Common myeloid progenitor, CD34-positive (primary cell): Measurements from ENCODE around the gene PDE4D.

ENCODE experiments used
- CTCF ChIA-PET: fragments of 350-600 bp; sonication (Branson Sonifier 250); formaldehyde crosslinking; loops from one replicate; lab custom pipeline; 2021; ENCODE audit warnings: antibody characterized with exemption; lab: Charles Lee
- POLR2A ChIA-PET: fragments of 350-600 bp; sonication (Branson Sonifier 250); formaldehyde crosslinking; loops from one replicate; lab custom pipeline; 2021; ENCODE audit warnings: antibody characterized with exemption; lab: Charles Lee
- DNase-seq, 3 donors: peaks; one replicate each; pipeline versions ENCODE4 v3.0.0 to v3.0.0-alpha.2; 2013
- H3K27ac ChIP-seq, 2 experiments: 1 replicate in 1 of 2; 2 replicates in 1 of 2; pipeline ENCODE4 v1.7.0; 2013; ENCODE audit warnings: inconsistent platforms in 2 of 2, low read length in 2 of 2, mild to moderate bottlenecking in 2 of 2, low read depth in 1 of 2, moderate library complexity in 1 of 2; ENCODE audit not compliant: severe bottlenecking in 2 of 2, insufficient read depth in 1 of 2, poor library complexity in 1 of 2
- H3K27me3 ChIP-seq, 5 experiments: replicated peaks in 2 of 5; 1 replicate in 3 of 5; 2 replicates in 2 of 5; pipeline versions ENCODE4 v1.6.1 to v1.7.0; 2013; ENCODE audit warnings: low read length in 4 of 5, mild to moderate bottlenecking in 2 of 5, moderate library complexity in 2 of 5, inconsistent platforms in 1 of 5; ENCODE audit not compliant: insufficient read depth in 5 of 5, control insufficient read depth in 4 of 5
- H3K36me3 ChIP-seq, 4 experiments: 1 replicate in 2 of 4; 2 replicates in 2 of 4; pipeline versions ENCODE4 v1.6.1 to v1.7.0; 2013; ENCODE audit warnings: low read length in 3 of 4, control low read depth in 1 of 4, mild to moderate bottlenecking in 1 of 4; ENCODE audit not compliant: control insufficient read depth in 4 of 4, insufficient read depth in 4 of 4
- H3K4me1 ChIP-seq, 4 experiments: 1 replicate in 3 of 4; 2 replicates in 1 of 4; pipeline versions ENCODE4 v1.6.1 to v1.7.1; 2013; ENCODE audit warnings: low read length in 3 of 4, mild to moderate bottlenecking in 3 of 4, control low read depth in 1 of 4, inconsistent platforms in 1 of 4, moderate library complexity in 1 of 4; ENCODE audit not compliant: control insufficient read depth in 4 of 4, insufficient read depth in 4 of 4; ENCODE audit errors: control extremely low read depth in 1 of 4
- H3K4me3 ChIP-seq, 7 experiments: 1 replicate in 4 of 7; 2 replicates in 3 of 7; pipeline versions ENCODE4 v1.5.1 to v1.7.0; 2013; ENCODE audit warnings: mild to moderate bottlenecking in 7 of 7, low read length in 6 of 7, moderate library complexity in 6 of 7, inconsistent platforms in 2 of 7, low read depth in 2 of 7, control low read depth in 1 of 7; ENCODE audit not compliant: insufficient read depth in 4 of 7, control insufficient read depth in 1 of 7; ENCODE audit errors: extremely low read depth in 1 of 7
- H3K9me3 ChIP-seq, 5 experiments: 1 replicate in 4 of 5; 2 replicates in 1 of 5; pipeline versions ENCODE4 v1.6.1 to v1.7.1; 2013; ENCODE audit warnings: low read length in 4 of 5, mild to moderate bottlenecking in 2 of 5, inconsistent platforms in 1 of 5, low read depth in 1 of 5, moderate library complexity in 1 of 5; ENCODE audit not compliant: control insufficient read depth in 4 of 5, insufficient read depth in 2 of 5; ENCODE audit errors: control extremely low read depth in 1 of 5
- WGBS: methylation state at CpG from one replicate; pipeline ENCODE4 v1.1.5; 2013; ENCODE audit not compliant: insufficient coverage; 5-methylcytosine and 5-hydroxymethylcytosine counted together

PDE4D gene

GRCh38 chr5:59795141-59795540, 98.4 kb downstream of the PDE4D start:
- H3K27ac ChIP-seq: no peak overlapping the region
- WGBS: no CpG with 5 or more reads among the region's 4 CpGs
- H3K9me3 ChIP-seq: no peaks in the 10 kb centered on the region
- H3K27me3 ChIP-seq: no peaks in the 10 kb centered on the region
- H3K4me1 ChIP-seq: peaks cover 11 to 47% (median 24%) of the 10 kb centered on the region in 4 experiments
- ChIA-PET POLR2A (interaction anchor here (1.0 kb wide), 1 partner anchor 10 kb away, joined by 3 read pairs; no protein-coding TSS in a partner anchor), CTCF (interaction anchor here (0.6 to 1.7 kb wide), 5 partner anchors 9 to 879 kb away, joined by 3 to 4 read pairs (median 3); no protein-coding TSS in a partner anchor)
- DNase-seq: peak in 2 of 3 donors; percentile 17 to 31
- no peaks in the 10 kb centered on the region for H3K36me3 ChIP-seq
- H3K4me3 ChIP-seq: no peak overlapping the region

GRCh38 chr5:59792983-59793585, 100.4 kb downstream of the PDE4D start:
- ChIA-PET CTCF (interaction anchor here (1.1 kb wide), 1 partner anchor 132 kb away, joined by 3 read pairs; no protein-coding TSS in a partner anchor), POLR2A (no interaction called here)
- H3K27ac ChIP-seq: no peak overlapping the region
- no peak overlapping the region for H3K4me3 ChIP-seq
- WGBS: 98% methylated on average over 5 of the region's 6 CpGs
- peaks cover 3 to 39% (median 12%) of the 10 kb centered on the region in 4 experiments for H3K4me1 ChIP-seq
- no peaks in the 10 kb centered on the region for H3K9me3 ChIP-seq
- DNase-seq: no peak
- no peaks in the 10 kb centered on the region for H3K27me3 ChIP-seq
- H3K36me3 ChIP-seq: no peaks in the 10 kb centered on the region

GRCh38 chr5:59791617-59792016, 101.9 kb downstream of the PDE4D start:
- WGBS: 90% methylated on average over 2 of the region's 3 CpGs
- CTCF ChIA-PET: interaction anchor here (1.0 to 2.1 kb wide), 2 partner anchors 9 to 286 kb away, joined by 3 to 8 read pairs; no protein-coding TSS in a partner anchor
- H3K36me3 ChIP-seq: no peaks in the 10 kb centered on the region
- no peaks in the 10 kb centered on the region for H3K27me3 ChIP-seq
- peaks cover 3 to 39% (median 12%) of the 10 kb centered on the region in 4 experiments for H3K4me1 ChIP-seq
- H3K4me3 ChIP-seq: no peak overlapping the region
- DNase-seq: no peak
- no peak overlapping the region for H3K27ac ChIP-seq
- H3K9me3 ChIP-seq: no peaks in the 10 kb centered on the region
- POLR2A ChIA-PET: no interaction called here

GRCh38 chr5:59790776-59791475, 102.6 kb downstream of the PDE4D start:
- POLR2A ChIA-PET: no interaction called here
- no peaks in the 10 kb centered on the region for H3K9me3 ChIP-seq
- CTCF ChIA-PET: interaction anchor here (1.0 to 2.1 kb wide), 2 partner anchors 9 to 285 kb away, joined by 3 to 8 read pairs; no protein-coding TSS in a partner anchor
- H3K36me3 ChIP-seq: no peaks in the 10 kb centered on the region
- H3K27me3 ChIP-seq: no peaks in the 10 kb centered on the region
- H3K27ac ChIP-seq: no peak overlapping the region
- DNase-seq: no peak
- peaks cover 3 to 39% (median 16%) of the 10 kb centered on the region in 4 experiments for H3K4me1 ChIP-seq
- H3K4me3 ChIP-seq: no peak overlapping the region
- 100% methylated on average over 1 of the region's 9 CpGs for WGBS

GRCh38 chr5:59790376-59790775, 103.2 kb downstream of the PDE4D start:
- H3K27ac ChIP-seq: no peak overlapping the region
- no peaks in the 10 kb centered on the region for H3K36me3 ChIP-seq
- no peak overlapping the region for H3K4me3 ChIP-seq
- ChIA-PET CTCF (interaction anchor here (1.5 to 2.1 kb wide), 2 partner anchors 10 to 16 kb away, joined by 3 to 8 read pairs; no protein-coding TSS in a partner anchor), POLR2A (no interaction called here)
- DNase-seq: peak; percentile 36 to 58 (median 47)
- H3K27me3 ChIP-seq: no peaks in the 10 kb centered on the region
- 12% methylated on average over 5 of the region's 7 CpGs for WGBS
- H3K4me1 ChIP-seq: peaks cover 3 to 36% (median 14%) of the 10 kb centered on the region in 4 experiments
- no peaks in the 10 kb centered on the region for H3K9me3 ChIP-seq

GRCh38 chr5:59789894-59790293, 103.6 kb downstream of the PDE4D start:
- Histone ChIP-seq H3K27me3 (no peaks in the 10 kb centered on the region), H3K9me3 (no peaks in the 10 kb centered on the region), H3K36me3 (no peaks in the 10 kb centered on the region), H3K4me1 (peaks cover 0 to 31% (median 12%) of the 10 kb centered on the region in 4 experiments), H3K4me3 (no peak overlapping the region), H3K27ac (no peak overlapping the region)
- WGBS: 64% methylated on average over 2 of the region's 2 CpGs
- ChIA-PET CTCF (interaction anchor here (0.9 to 1.5 kb wide), 2 partner anchors 17 to 64 kb away, joined by 3 read pairs; no protein-coding TSS in a partner anchor), POLR2A (no interaction called here)
- DNase-seq: no peak
